PC-9 (cell line): ENCODE measurements around the gene DNM3.

Experiments
- EZH2 ChIP-seq: fragments of 200-600 bp; sonication (generic); IDR thresholded peaks from 2 replicates; pipeline ENCODE4 v1.8.0; 2017; ENCODE audit warnings: antibody characterized with exemption, low read depth
- TF ChIP-seq, protein P1 (sequence below): fragments of 200-600 bp; sonication (generic); conservative IDR thresholded peaks from 2 replicates; pipeline ENCODE4 v1.6.1; 2017; ENCODE audit warnings: mixed run types, antibody characterized with exemption, mild to moderate bottlenecking, moderate library complexity

DNA sequence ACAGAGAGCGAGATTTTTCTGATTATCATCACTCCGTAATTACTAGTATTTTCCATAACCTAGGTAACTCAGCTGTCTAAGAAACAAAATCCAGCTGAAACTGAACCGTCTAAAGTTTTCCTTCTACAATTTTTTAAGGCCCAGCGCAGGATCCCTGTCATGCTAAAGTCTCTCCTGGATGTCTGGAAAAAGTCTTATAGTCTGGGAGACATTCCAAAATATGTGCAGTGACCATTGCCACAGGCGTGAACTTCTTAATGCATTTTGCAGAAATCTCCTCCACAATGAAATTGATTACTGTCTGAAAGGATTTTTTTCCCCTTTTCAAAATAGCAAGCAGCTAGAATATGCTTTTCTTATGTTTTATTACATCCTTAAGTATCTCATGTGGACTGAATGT, 369.9 kb downstream of the DNM3 start:
- TF ChIP-seq, protein P1, sequence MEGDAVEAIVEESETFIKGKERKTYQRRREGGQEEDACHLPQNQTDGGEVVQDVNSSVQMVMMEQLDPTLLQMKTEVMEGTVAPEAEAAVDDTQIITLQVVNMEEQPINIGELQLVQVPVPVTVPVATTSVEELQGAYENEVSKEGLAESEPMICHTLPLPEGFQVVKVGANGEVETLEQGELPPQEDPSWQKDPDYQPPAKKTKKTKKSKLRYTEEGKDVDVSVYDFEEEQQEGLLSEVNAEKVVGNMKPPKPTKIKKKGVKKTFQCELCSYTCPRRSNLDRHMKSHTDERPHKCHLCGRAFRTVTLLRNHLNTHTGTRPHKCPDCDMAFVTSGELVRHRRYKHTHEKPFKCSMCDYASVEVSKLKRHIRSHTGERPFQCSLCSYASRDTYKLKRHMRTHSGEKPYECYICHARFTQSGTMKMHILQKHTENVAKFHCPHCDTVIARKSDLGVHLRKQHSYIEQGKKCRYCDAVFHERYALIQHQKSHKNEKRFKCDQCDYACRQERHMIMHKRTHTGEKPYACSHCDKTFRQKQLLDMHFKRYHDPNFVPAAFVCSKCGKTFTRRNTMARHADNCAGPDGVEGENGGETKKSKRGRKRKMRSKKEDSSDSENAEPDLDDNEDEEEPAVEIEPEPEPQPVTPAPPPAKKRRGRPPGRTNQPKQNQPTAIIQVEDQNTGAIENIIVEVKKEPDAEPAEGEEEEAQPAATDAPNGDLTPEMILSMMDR = no peak
- TF ChIP-seq EZH2 = no peak
